H1 (cell line): ENCODE measurements around the gene HMG20A. TPM values are rescaled to one million over a fixed set of nuclear protein-coding genes. Genes with fewer than 3 reads are reported as not detected.

Experiments used
- BRCA1 ChIP-seq: IDR thresholded peaks from 2 replicates; pipeline ENCODE4 v1.6.1; 2012; ENCODE audit warnings: low read depth, low read length, improper control_type of control experiment
- SAP30 ChIP-seq: fragments of 300-600 bp; sonication (generic); IDR thresholded peaks from 2 replicates; pipeline ENCODE4 v1.7.1; 2012; ENCODE audit warnings: low read length, moderate library complexity, mild to moderate bottlenecking, inconsistent platforms; ENCODE audit not compliant: insufficient read depth, insufficient replicate concordance
- TAF7 ChIP-seq: optimal IDR thresholded peaks from 2 replicates; pipeline ENCODE3; 2011; ENCODE audit warnings: low read depth, mild to moderate bottlenecking, inconsistent platforms, low read length, moderate library complexity, borderline replicate concordance
- TBP ChIP-seq: IDR thresholded peaks from 2 replicates; pipeline ENCODE4 v1.6.1; 2011; ENCODE audit warnings: low read depth, low read length, improper control_type of control experiment
- polyA plus RNA-seq, 7 experiments: library from polyadenylated mRNA; depleted of rRNA in 3 of 7; stranded (reverse) in 5 of 7; unstranded in 2 of 7; fragments of >200 nt in 5 of 7; fragments of 200-250 nt in 2 of 7; gene quantifications; 1 replicate in 5 of 7; 2 replicates in 1 of 7; 4 replicates in 1 of 7; pipeline versions ENCODE4 v1.2.1 to v1.2.3, GENCODE V29; 2011 to 2013; ENCODE audit warnings: missing spikeins in 2 of 7, mixed read lengths in 2 of 7
- total RNA-seq: library from RNA; stranded (reverse); fragmentation: NEBNext Ultra II Directional; extraction: Animal tissue kit (Norgen Biotek cat#: 25700); gene quantifications from 2 replicates; pipeline ENCODE4 v1.2.1, GENCODE V29; 2021
- TF ChIP-seq, protein P1 (sequence below): fragments of 300-600 bp; sonication (generic); IDR thresholded peaks from 2 replicates; pipeline ENCODE4 v1.7.1; 2012; ENCODE audit warnings: low read length, moderate library complexity, mild to moderate bottlenecking, inconsistent platforms; ENCODE audit not compliant: insufficient replicate concordance

Gene HMG20A
- total and polyA plus RNA-seq, 2 of the 8 experiments (the other 6 are each of a cell fraction or from before 2014, with no cell fraction given) = 52.1 to 59.7 TPM

DNA sequence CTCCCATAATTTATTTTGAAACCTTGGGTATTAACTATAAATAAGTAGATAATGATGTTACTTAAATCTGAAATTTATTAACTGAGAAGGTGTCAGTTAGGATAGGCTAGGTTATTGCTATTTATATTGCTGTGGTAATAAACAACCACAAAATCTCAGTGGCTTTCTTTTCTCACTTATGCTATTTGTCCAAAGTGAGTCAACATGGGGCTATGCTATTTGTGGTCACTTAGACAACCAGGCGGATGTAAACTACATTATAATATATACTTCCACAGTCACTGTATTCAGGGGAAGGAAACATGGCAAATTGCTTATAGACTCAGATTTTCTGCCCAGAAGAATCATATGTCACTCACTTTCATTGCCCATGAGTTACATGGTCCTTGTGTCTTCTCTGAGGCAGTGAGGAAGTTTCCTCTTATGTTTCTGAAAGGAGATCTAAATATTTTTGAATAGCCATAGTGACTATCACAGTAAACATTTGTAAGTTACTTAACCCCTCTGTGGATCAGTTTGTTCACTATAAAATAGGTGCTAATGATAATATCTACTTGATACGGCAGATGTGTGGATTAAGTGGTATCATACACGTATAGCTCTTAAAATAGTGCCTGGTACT is 19.8 kb downstream of the HMG20A start (continued):
- TF ChIP-seq BRCA1 (no peak), TAF7 (no peak), TBP (no peak), SAP30 (no peak)
- TF ChIP-seq, protein P1, sequence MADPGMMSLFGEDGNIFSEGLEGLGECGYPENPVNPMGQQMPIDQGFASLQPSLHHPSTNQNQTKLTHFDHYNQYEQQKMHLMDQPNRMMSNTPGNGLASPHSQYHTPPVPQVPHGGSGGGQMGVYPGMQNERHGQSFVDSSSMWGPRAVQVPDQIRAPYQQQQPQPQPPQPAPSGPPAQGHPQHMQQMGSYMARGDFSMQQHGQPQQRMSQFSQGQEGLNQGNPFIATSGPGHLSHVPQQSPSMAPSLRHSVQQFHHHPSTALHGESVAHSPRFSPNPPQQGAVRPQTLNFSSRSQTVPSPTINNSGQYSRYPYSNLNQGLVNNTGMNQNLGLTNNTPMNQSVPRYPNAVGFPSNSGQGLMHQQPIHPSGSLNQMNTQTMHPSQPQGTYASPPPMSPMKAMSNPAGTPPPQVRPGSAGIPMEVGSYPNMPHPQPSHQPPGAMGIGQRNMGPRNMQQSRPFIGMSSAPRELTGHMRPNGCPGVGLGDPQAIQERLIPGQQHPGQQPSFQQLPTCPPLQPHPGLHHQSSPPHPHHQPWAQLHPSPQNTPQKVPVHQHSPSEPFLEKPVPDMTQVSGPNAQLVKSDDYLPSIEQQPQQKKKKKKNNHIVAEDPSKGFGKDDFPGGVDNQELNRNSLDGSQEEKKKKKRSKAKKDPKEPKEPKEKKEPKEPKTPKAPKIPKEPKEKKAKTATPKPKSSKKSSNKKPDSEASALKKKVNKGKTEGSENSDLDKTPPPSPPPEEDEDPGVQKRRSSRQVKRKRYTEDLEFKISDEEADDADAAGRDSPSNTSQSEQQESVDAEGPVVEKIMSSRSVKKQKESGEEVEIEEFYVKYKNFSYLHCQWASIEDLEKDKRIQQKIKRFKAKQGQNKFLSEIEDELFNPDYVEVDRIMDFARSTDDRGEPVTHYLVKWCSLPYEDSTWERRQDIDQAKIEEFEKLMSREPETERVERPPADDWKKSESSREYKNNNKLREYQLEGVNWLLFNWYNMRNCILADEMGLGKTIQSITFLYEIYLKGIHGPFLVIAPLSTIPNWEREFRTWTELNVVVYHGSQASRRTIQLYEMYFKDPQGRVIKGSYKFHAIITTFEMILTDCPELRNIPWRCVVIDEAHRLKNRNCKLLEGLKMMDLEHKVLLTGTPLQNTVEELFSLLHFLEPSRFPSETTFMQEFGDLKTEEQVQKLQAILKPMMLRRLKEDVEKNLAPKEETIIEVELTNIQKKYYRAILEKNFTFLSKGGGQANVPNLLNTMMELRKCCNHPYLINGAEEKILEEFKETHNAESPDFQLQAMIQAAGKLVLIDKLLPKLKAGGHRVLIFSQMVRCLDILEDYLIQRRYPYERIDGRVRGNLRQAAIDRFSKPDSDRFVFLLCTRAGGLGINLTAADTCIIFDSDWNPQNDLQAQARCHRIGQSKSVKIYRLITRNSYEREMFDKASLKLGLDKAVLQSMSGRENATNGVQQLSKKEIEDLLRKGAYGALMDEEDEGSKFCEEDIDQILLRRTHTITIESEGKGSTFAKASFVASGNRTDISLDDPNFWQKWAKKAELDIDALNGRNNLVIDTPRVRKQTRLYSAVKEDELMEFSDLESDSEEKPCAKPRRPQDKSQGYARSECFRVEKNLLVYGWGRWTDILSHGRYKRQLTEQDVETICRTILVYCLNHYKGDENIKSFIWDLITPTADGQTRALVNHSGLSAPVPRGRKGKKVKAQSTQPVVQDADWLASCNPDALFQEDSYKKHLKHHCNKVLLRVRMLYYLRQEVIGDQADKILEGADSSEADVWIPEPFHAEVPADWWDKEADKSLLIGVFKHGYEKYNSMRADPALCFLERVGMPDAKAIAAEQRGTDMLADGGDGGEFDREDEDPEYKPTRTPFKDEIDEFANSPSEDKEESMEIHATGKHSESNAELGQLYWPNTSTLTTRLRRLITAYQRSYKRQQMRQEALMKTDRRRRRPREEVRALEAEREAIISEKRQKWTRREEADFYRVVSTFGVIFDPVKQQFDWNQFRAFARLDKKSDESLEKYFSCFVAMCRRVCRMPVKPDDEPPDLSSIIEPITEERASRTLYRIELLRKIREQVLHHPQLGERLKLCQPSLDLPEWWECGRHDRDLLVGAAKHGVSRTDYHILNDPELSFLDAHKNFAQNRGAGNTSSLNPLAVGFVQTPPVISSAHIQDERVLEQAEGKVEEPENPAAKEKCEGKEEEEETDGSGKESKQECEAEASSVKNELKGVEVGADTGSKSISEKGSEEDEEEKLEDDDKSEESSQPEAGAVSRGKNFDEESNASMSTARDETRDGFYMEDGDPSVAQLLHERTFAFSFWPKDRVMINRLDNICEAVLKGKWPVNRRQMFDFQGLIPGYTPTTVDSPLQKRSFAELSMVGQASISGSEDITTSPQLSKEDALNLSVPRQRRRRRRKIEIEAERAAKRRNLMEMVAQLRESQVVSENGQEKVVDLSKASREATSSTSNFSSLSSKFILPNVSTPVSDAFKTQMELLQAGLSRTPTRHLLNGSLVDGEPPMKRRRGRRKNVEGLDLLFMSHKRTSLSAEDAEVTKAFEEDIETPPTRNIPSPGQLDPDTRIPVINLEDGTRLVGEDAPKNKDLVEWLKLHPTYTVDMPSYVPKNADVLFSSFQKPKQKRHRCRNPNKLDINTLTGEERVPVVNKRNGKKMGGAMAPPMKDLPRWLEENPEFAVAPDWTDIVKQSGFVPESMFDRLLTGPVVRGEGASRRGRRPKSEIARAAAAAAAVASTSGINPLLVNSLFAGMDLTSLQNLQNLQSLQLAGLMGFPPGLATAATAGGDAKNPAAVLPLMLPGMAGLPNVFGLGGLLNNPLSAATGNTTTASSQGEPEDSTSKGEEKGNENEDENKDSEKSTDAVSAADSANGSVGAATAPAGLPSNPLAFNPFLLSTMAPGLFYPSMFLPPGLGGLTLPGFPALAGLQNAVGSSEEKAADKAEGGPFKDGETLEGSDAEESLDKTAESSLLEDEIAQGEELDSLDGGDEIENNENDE = no peak
